Measurements from ENCODE around the gene PC. TPM values are rescaled to one million over a fixed set of nuclear protein-coding genes. Genes with fewer than 3 reads are reported as not detected.

Gene PC
- polyA plus RNA-seq, 2 of the 4 experiments (the other 2 are of a cell fraction): 14.2 to 45.9 TPM

DNA sequence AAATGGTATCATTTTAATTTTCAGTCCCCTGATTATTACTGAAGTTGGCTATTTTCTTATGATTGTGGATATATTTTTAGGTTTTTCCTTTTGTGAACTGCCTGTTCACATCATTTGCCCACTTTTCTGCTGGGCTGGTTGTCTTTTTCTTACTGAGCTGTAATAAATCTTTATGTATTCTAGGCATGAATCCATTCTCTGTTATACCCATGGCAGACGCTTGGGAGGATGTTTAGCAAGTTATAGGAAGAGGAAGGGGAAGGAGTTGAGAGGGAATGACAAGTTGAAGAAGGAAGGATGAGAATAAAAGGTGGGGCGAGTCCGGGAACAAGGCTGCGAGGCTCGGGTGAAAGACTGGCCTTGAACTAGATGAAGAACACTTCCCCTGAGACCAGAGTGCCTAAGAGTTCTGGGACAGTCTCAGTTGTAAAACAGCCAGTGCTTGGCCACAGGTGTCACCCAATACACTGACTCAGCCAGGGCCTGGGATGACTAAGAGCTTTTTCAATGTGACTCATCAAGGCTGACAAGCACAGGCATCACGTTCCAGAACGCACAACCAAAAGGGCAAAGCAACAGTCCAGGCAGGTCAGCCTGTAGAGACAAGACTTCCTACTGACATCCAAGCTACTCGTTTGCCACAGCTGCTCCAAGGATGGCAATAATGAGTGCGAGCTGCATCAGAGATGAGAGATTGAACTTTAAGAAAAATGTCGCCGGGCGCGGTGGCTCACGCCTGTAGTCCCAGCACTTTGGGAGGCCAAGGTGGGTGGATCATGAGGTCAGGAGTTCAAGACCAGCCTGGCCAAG is 66.1 kb downstream of the PC start (continued):
- TF ChIP-seq FOSL2 (IDR thresholded peaks at IDR 0.05) (peak; percentile 98), FOSL2 (CRISPR knock-in tag; IDR thresholded peaks at IDR 0.05) (peak; percentile 100), FOSB (CRISPR knock-in tag; IDR thresholded peaks at IDR 0.05) (0 out of 2 replicates have a peak, but pooled peaks have one; percentile 69), CBX8 (IDR thresholded peaks at IDR 0.05) (no peak), MYC (IDR thresholded peaks at IDR 0.05; ENCODE audit: borderline replicate concordance, low read length) (no peak), CHD2 (IDR thresholded peaks at IDR 0.05; ENCODE audit: low read length, partially characterized antibody) (no peak), RFX5 (IDR thresholded peaks at IDR 0.05) (no peak), CHD4 (IDR thresholded peaks at IDR 0.05; ENCODE audit: borderline replicate concordance) (no peak), JUNB (IDR thresholded peaks at IDR 0.05) (peak; percentile 96), HOXB5 (CRISPR knock-in tag; IDR thresholded peaks at IDR 0.05) (peak; percentile 61; the same call in 1 of the 2 replicates), HOXB13 (CRISPR knock-in tag; IDR thresholded peaks at IDR 0.05; ENCODE audit: low read depth) (peak; percentile 52; the same call in 1 of the 2 replicates), ZNF302 (CRISPR knock-in tag; IDR thresholded peaks at IDR 0.05) (peak; percentile 85), HOXA7 (CRISPR knock-in tag; IDR thresholded peaks at IDR 0.05) (no peak), TFCP2L1 (CRISPR knock-in tag; IDR thresholded peaks at IDR 0.05) (no peak; the same call in 1 of the 2 replicates), PHF8 (IDR thresholded peaks at IDR 0.05; ENCODE audit: borderline replicate concordance, low read depth) (no peak), KDM5A (IDR thresholded peaks at IDR 0.05) (no peak), CBX2 (IDR thresholded peaks at IDR 0.05; ENCODE audit: borderline replicate concordance, low read depth) (no peak), NFE2L2 (conservative IDR thresholded peaks at IDR 0.05; ENCODE audit: low read length) (peak; percentile 93), ZC3H11A (IDR thresholded peaks at IDR 0.05) (no peak), SMC3 (IDR thresholded peaks at IDR 0.05) (peak; percentile 42; the same call in 2 of the 3 replicates), KDM1A (IDR thresholded peaks at IDR 0.05; ENCODE audit: low read depth) (no peak), POLR2A (IDR thresholded peaks at IDR 0.05; ENCODE audit: low read length) (no peak), POLR2AphosphoS2 (conservative IDR thresholded peaks at IDR 0.05; ENCODE audit: low read length) (no peak), RCOR1 (IDR thresholded peaks at IDR 0.05; ENCODE audit: low read depth, low read length) (no peak), GATA3 (IDR thresholded peaks at IDR 0.05; ENCODE audit: borderline replicate concordance) (peak; percentile 82; the same call in 1 of the 2 replicates), JUN (IDR thresholded peaks at IDR 0.05) (peak; percentile 66 to 70; a peak in 4 of 5 replicates), EP300 (IDR thresholded peaks at IDR 0.05) (peak in 1 of 2 experiments; percentile 43; a peak in 1 of 5 replicates), SREBF2 (IDR thresholded peaks at IDR 0.05) (no peak), RAD21 (conservative IDR thresholded peaks at IDR 0.05 in 1 of 2, IDR thresholded peaks at IDR 0.05 in 1 of 2) (peak; percentile 14 to 41; a peak in 3 of 5 replicates), EHF (CRISPR knock-in tag; IDR thresholded peaks at IDR 0.05) (no peak)
- TF ChIP-seq, protein P1, sequence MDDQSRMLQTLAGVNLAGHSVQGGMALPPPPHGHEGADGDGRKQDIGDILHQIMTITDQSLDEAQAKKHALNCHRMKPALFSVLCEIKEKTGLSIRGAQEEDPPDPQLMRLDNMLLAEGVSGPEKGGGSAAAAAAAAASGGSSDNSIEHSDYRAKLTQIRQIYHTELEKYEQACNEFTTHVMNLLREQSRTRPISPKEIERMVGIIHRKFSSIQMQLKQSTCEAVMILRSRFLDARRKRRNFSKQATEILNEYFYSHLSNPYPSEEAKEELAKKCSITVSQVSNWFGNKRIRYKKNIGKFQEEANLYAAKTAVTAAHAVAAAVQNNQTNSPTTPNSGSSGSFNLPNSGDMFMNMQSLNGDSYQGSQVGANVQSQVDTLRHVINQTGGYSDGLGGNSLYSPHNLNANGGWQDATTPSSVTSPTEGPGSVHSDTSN (IDR thresholded peaks at IDR 0.05): peak; percentile 73; the same call in 1 of the 2 replicates
- TF ChIP-seq, protein P2, sequence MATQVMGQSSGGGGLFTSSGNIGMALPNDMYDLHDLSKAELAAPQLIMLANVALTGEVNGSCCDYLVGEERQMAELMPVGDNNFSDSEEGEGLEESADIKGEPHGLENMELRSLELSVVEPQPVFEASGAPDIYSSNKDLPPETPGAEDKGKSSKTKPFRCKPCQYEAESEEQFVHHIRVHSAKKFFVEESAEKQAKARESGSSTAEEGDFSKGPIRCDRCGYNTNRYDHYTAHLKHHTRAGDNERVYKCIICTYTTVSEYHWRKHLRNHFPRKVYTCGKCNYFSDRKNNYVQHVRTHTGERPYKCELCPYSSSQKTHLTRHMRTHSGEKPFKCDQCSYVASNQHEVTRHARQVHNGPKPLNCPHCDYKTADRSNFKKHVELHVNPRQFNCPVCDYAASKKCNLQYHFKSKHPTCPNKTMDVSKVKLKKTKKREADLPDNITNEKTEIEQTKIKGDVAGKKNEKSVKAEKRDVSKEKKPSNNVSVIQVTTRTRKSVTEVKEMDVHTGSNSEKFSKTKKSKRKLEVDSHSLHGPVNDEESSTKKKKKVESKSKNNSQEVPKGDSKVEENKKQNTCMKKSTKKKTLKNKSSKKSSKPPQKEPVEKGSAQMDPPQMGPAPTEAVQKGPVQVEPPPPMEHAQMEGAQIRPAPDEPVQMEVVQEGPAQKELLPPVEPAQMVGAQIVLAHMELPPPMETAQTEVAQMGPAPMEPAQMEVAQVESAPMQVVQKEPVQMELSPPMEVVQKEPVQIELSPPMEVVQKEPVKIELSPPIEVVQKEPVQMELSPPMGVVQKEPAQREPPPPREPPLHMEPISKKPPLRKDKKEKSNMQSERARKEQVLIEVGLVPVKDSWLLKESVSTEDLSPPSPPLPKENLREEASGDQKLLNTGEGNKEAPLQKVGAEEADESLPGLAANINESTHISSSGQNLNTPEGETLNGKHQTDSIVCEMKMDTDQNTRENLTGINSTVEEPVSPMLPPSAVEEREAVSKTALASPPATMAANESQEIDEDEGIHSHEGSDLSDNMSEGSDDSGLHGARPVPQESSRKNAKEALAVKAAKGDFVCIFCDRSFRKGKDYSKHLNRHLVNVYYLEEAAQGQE (IDR thresholded peaks at IDR 0.05): no peak
- TF ChIP-seq, protein P3, sequence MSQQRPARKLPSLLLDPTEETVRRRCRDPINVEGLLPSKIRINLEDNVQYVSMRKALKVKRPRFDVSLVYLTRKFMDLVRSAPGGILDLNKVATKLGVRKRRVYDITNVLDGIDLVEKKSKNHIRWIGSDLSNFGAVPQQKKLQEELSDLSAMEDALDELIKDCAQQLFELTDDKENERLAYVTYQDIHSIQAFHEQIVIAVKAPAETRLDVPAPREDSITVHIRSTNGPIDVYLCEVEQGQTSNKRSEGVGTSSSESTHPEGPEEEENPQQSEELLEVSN (IDR thresholded peaks at IDR 0.05; ENCODE audit: borderline replicate concordance, low read depth): 0 out of 2 replicates have a peak, but pooled peaks have one; percentile 43
- TF ChIP-seq, protein P4, sequence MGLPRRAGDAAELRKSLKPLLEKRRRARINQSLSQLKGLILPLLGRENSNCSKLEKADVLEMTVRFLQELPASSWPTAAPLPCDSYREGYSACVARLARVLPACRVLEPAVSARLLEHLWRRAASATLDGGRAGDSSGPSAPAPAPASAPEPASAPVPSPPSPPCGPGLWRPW (IDR thresholded peaks at IDR 0.05): no peak
- TF ChIP-seq, protein P5, sequence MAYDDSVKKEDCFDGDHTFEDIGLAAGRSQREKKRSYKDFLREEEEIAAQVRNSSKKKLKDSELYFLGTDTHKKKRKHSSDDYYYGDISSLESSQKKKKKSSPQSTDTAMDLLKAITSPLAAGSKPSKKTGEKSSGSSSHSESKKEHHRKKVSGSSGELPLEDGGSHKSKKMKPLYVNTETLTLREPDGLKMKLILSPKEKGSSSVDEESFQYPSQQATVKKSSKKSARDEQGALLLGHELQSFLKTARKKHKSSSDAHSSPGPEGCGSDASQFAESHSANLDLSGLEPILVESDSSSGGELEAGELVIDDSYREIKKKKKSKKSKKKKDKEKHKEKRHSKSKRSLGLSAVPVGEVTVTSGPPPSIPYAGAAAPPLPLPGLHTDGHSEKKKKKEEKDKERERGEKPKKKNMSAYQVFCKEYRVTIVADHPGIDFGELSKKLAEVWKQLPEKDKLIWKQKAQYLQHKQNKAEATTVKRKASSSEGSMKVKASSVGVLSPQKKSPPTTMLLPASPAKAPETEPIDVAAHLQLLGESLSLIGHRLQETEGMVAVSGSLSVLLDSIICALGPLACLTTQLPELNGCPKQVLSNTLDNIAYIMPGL (CRISPR knock-in tag; IDR thresholded peaks at IDR 0.05; ENCODE audit: borderline replicate concordance): no peak
- TF ChIP-seq, protein P6, sequence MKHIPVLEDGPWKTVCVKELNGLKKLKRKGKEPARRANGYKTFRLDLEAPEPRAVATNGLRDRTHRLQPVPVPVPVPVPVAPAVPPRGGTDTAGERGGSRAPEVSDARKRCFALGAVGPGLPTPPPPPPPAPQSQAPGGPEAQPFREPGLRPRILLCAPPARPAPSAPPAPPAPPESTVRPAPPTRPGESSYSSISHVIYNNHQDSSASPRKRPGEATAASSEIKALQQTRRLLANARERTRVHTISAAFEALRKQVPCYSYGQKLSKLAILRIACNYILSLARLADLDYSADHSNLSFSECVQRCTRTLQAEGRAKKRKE (CRISPR knock-in tag; IDR thresholded peaks at IDR 0.05; ENCODE audit: low read depth): peak; percentile 92
